ENCODE results near the gene RFWD3.
A peak's percentile ranks its signal among the peaks of the same experiment; 100 is the strongest.

The RFWD3 gene

GRCh38 chr16:74651841-74652240 lies 14.8 kb downstream of the RFWD3 start:
- Histone ChIP-seq H2AFZ (ENCODE audit: low read depth, low read length) (no peak overlapping the region), H4K20me1 (ENCODE audit: insufficient read depth, low read length) (peaks cover 90% of the 10 kb centered on the region), H3K4me3 (ENCODE audit: low read depth in 1 of 2, low read length in 2 of 2) (no peak overlapping the region), H3K27me3 (ENCODE audit: insufficient read depth, low read length, poor library complexity) (no peaks in the 10 kb centered on the region), H3K79me2 (ENCODE audit: insufficient read depth, low read length) (peaks cover 98% of the 10 kb centered on the region), H3K4me1 (ENCODE audit: insufficient read depth, low read length) (peaks cover 19% of the 10 kb centered on the region), H3K9me3 (ENCODE audit: insufficient read depth, low read length, severe bottlenecking) (no peaks in the 10 kb centered on the region), H3K9ac (ENCODE audit: low read depth, low read length) (no peak overlapping the region), H3K4me2 (ENCODE audit: insufficient read depth, low read length) (no peak overlapping the region), H3K36me3 (ENCODE audit: insufficient read depth, low read length) (peaks cover 96% of the 10 kb centered on the region), H3K27ac (ENCODE audit: low read length) (no peak overlapping the region)
- no peak for TF ChIP-seq CTCF (IDR thresholded peaks at IDR 0.05; ENCODE audit: borderline replicate concordance, extremely low read depth, low read length, poor library complexity, severe bottlenecking)
- TF ChIP-seq EZH2 (IDR thresholded peaks at IDR 0.05; ENCODE audit: borderline replicate concordance, low read depth, low read length, severe bottlenecking): no peak
- no peak for DNase-seq
- ATAC-seq (ENCODE audit: insufficient read depth, low read depth): no peak

GRCh38 chr16:74650966-74651567 lies 15.6 kb downstream of the RFWD3 start:
- ATAC-seq (ENCODE audit: insufficient read depth, low read depth) (no peak), DNase-seq (no peak)
- H3K4me1 ChIP-seq (ENCODE audit: insufficient read depth, low read length): peaks cover 13% of the 10 kb centered on the region
- H2AFZ ChIP-seq (ENCODE audit: low read depth, low read length): no peak overlapping the region
- H3K4me2 ChIP-seq (ENCODE audit: insufficient read depth, low read length): no peak overlapping the region
- no peak overlapping the region for H3K4me3 ChIP-seq (ENCODE audit: low read depth in 1 of 2, low read length in 2 of 2)
- H3K9me3 ChIP-seq (ENCODE audit: insufficient read depth, low read length, severe bottlenecking): no peaks in the 10 kb centered on the region
- peaks cover 97% of the 10 kb centered on the region for H3K36me3 ChIP-seq (ENCODE audit: insufficient read depth, low read length)
- peaks cover 87% of the 10 kb centered on the region for H4K20me1 ChIP-seq (ENCODE audit: insufficient read depth, low read length)
- TF ChIP-seq CTCF (IDR thresholded peaks at IDR 0.05; ENCODE audit: borderline replicate concordance, extremely low read depth, low read length, poor library complexity, severe bottlenecking) (peak; percentile 58), EZH2 (IDR thresholded peaks at IDR 0.05; ENCODE audit: borderline replicate concordance, low read depth, low read length, severe bottlenecking) (no peak)
- no peak overlapping the region for H3K9ac ChIP-seq (ENCODE audit: low read depth, low read length)
- H3K79me2 ChIP-seq (ENCODE audit: insufficient read depth, low read length): peaks cover 97% of the 10 kb centered on the region
- H3K27ac ChIP-seq (ENCODE audit: low read length): no peak overlapping the region
- H3K27me3 ChIP-seq (ENCODE audit: insufficient read depth, low read length, poor library complexity): no peaks in the 10 kb centered on the region

DNA sequence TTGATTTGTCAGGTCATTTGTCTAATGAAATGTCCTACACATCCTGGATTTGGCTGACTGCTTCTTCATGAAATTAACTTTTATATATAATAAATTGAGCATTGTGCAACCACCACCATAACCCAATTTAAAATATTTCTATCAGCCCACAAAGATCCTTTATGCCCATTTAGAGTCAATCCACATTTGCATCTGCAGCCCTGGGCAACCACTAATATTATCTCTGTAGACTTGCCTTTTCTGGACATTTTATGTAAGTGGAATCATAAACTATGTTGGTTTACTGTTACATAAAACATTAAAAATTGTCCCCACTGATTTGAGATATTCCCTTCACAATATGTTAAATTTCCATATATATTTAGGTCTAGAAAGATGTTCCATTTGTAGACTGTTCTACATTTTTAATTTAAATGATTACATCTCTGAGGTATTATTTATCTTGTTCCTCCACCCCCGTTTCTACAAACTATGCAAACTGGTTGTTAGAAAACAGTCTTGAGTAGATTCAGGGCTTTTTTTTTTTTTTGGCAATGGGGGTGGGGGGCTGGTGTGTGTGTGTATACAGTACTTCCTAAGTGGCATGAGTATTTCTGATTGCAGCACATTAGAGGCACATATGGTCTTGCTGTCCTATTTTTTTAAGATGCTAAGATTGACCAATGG lies 16.7 kb downstream of the RFWD3 start:
- H4K20me1 ChIP-seq (ENCODE audit: insufficient read depth, low read length): peaks cover 82% of the 10 kb centered on the region
- peaks cover 12% of the 10 kb centered on the region; the same call in 1 of the 2 replicates for H3K4me1 ChIP-seq (ENCODE audit: insufficient read depth, low read length)
- no peak overlapping the region for H3K4me3 ChIP-seq (ENCODE audit: low read depth in 1 of 2, low read length in 2 of 2)
- DNase-seq (no peak), ATAC-seq (ENCODE audit: insufficient read depth, low read depth) (no peak)
- peaks cover 95% of the 10 kb centered on the region for H3K79me2 ChIP-seq (ENCODE audit: insufficient read depth, low read length)
- no peaks in the 10 kb centered on the region for H3K9me3 ChIP-seq (ENCODE audit: insufficient read depth, low read length, severe bottlenecking)
- no peak overlapping the region for H3K9ac ChIP-seq (ENCODE audit: low read depth, low read length)
- H3K36me3 ChIP-seq (ENCODE audit: insufficient read depth, low read length): peaks cover 99% of the 10 kb centered on the region
- TF ChIP-seq CTCF (IDR thresholded peaks at IDR 0.05; ENCODE audit: borderline replicate concordance, extremely low read depth, low read length, poor library complexity, severe bottlenecking) (no peak), EZH2 (IDR thresholded peaks at IDR 0.05; ENCODE audit: borderline replicate concordance, low read depth, low read length, severe bottlenecking) (no peak)
- no peak overlapping the region for H3K27ac ChIP-seq (ENCODE audit: low read length)
- no peak overlapping the region for H3K4me2 ChIP-seq (ENCODE audit: insufficient read depth, low read length)
- no peak overlapping the region for H2AFZ ChIP-seq (ENCODE audit: low read depth, low read length)
- H3K27me3 ChIP-seq (ENCODE audit: insufficient read depth, low read length, poor library complexity): no peaks in the 10 kb centered on the region
